WTC11 (cell line): ENCODE measurements around the gene C1QB.

Experiments
- E2F1 ChIP-seq: sonication (generic); formaldehyde crosslinking; IDR thresholded peaks from 2 replicates; pipeline ENCODE4 v1.8.0; 2022; ENCODE audit warnings: mild to moderate bottlenecking, missing genetic modification reagents
- USF2 ChIP-seq: sonication (generic); formaldehyde crosslinking; IDR thresholded peaks from 2 replicates; pipeline ENCODE4 v1.8.1; 2023; ENCODE audit warnings: mild to moderate bottlenecking, missing genetic modification reagents, moderate library complexity

GRCh38 chr1:22704440-22705067, 51.5 kb downstream of the C1QB start:
- TF ChIP-seq USF2 (CRISPR knock-in tag), result no peak
- no peak for TF ChIP-seq E2F1 (CRISPR knock-in tag)
